HG03039 (cell line): ENCODE results near the gene TMEM42.

Source experiments
- ATAC-seq: cut with Tn5 transposase; IDR thresholded peaks from one replicate; pipeline ENCODE4 v1.9.1; 2021; ENCODE audit warnings: mild to moderate bottlenecking, moderate library complexity; ENCODE audit not compliant: unreplicated experiment

Gene TMEM42

DNA sequence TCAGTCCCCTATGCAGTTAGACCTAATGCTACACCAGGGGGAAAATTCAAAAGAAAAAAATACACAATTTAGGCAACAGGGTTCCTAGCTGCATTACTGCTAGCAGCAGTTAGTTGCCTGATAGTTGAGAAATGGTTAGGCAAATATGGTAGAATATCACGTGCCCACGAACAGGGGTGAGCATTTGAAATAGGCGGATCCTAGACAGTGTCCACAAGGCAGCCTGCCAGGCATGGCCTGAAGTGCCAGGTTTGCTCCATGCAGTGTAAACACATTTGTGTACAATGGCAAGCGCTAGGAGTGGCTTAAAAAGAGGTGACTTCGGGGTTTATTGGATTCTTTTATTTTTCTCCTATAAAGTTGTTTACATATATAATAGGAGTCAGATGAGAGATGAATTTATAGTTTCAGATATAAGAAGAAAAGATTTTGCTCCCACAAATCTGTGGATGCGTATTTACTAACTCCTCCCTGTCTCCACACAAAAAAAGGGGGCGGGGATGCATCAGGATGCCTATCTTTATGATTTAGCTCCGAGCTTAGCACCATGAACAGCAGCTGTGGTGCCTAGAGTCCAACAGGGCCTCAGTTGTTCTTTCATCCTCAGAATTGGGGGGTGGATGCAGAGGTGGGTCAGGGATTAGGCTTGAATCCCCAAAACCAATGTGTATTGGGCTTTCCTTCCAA lies 8.8 kb downstream of the TMEM42 start:
- ATAC-seq = no peak

DNA sequence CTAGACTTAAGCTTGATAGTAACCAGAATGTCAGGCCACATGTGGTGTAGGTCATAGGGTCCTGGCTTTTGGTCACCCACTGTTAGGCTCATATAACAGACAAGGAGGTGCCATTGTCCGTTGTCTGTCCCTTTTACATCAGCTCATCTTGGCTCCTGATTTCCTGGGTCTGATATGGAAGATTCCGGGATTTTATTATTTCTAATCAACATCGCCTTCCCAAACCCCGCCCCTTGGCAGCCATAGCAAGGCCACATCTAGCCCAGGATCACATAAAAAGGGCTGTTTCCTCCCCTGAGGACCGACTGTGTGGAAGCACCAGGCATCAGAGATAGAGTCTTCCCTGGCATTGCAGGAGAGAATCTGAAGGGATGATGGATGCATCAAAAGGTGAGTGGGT lies 12.6 kb downstream of the TMEM42 start, which contains the start of gene TGM4:
TSS of gene TGM4 (plus strand) at position 301 of the 400 bp plus-strand sequence. CDS start at position 372, 71 bp downstream.
- ATAC-seq = no peak

DNA sequence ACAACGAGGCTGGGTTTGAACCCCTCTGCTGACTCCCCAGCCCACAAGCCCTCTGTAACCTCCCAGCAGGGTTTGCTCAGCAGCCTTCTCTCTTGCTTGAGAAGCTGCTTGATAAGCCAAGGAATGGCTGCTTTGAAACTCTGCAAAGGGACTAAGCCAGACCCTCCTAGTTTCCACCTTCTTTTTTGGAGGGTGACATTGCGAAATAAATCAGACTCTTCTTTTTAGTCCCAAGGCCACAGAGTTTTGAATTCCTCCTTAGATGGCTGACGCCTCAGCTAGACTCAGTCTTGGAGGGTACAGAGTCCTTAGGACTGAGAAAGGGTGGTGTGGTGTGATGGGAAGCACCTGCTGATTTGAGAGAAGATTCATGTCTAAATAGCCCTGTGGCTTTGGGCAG lies 13.9 kb downstream of the TMEM42 start:
- ATAC-seq = no peak

DNA sequence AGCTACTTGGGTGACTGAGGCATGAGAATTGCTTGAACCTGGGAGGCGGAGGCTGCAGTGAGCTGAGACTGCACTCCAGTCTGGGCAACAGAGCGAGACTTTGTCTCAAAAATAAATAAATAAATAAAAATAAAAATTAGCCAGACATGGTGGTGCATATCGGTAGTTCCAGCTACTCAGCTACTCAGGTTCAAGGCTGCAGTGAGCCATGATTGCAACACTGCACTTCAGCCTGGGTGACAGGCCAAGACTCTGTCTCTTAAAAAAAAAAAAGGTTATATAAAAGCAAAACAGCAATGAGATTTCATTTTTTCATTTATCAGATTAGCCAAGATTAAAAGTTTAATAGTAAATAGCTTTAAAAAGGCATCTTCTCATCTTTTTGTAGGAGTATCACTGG lies 15.6 kb downstream of the TMEM42 start:
- ATAC-seq = no peak

DNA sequence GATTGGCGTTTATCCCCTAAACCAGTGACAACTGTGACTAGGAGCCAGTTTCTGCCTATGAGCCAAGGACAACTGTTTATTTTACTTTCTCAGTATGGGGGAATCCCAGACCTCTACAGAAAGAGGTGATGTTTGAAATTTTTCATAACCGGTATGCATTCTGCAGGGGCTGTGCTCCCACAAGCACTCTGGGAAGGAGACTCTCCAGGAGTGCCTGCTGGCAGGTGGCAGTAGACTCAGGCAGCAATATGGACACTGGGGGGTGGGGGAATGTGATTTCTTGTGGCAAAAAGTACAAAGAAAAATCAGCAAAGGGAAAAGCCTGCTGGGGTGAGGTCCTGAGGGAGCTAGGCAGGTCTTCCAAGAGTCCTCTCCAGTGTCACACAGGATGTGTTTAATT lies 18.6 kb downstream of the TMEM42 start:
- no peak for ATAC-seq

DNA sequence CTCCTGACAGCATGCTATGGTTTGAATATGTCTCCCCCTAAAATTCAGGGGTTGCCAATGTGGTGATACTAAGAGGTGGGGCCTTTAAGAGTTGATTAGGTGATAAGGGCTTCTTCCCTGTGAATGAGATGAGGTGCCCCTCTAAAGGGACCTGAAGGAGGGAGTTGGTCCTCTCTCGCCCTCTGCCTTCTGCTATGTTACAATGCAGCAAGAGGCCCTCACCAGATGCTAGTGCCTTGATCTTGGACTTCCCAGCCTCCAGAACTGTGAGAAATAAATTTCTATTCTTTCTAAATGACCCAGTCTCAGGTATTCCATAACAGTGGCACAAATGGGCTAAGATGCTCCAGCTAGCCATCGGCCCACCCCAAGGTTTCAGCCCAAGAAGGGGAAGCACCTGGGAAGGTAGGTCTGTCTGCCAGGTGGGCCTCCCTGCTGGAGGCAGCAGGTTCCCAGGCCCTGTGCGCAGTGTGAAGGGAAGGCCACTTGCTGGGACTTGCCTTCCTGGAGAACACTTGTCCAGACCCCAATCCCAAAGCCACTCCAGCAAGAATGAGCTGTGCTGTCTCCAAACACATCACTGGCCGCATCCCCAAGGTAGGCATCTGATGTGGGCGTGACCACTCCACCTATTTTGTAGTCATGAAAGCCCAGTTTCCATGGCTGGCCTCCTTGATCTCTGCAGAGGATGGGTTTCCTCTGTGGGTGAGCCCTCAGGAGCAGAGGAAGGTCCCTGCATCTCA lies 21.7 kb downstream of the TMEM42 start:
- no peak for ATAC-seq

DNA sequence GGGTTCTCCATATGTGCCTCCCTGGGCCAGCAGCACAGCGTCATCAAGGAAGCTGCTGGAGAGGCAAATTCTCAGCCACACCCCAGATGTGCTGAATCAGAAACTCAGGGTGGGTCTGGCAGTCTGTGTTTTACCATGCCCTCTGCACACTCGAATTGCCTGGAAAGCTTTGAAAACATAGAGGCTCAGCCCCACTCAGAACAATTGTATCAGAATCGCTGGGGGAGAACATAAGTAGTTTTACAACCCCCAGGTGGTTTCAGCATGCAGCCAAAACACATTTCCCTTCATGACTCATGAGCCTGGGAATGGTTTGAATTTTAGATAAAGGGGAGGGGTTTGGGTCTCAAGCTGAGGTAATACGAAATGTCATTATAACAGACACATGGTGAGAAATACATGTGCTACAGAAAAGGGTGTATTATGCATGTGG lies 22.3 kb downstream of the TMEM42 start:
- ATAC-seq = no peak

DNA sequence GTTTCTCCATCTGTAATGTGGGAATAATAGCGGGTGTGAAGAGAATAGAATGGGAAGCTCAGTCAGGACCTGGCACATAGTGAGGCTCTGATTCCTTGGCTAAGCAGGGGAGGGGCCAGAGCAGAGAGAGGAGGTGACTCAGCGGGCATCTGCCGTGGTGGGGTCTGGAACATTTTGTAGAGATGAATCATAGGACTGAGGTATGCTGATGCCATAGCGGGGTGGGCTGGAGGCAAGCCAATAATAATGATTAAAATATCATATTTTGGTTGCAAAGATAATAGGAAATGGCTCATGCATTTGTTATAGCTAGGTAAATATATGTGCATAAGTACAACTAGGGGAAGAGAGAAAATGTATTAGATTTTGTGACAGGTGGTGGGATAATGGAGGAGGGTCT lies 23.9 kb downstream of the TMEM42 start:
- ATAC-seq = no peak

DNA sequence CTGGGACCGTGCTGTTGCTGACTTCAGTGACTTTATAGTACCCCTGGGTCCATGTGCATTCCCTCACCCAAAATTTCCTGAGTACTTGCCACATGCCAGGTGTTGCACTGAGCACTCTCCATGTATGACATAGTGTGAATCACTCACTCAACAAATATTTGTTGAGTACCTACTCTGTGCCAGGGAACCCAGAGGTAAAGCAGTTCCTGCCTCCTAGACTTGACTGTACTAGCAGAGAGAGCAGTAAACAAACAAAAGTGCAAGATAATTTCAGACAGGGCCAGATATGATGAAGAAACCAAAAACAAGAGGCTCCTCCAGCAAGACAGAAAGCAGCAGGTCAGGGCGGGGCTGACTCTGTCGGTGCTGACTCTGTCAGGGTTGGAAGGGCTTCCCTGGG lies 24.8 kb downstream of the TMEM42 start:
- ATAC-seq = no peak

DNA sequence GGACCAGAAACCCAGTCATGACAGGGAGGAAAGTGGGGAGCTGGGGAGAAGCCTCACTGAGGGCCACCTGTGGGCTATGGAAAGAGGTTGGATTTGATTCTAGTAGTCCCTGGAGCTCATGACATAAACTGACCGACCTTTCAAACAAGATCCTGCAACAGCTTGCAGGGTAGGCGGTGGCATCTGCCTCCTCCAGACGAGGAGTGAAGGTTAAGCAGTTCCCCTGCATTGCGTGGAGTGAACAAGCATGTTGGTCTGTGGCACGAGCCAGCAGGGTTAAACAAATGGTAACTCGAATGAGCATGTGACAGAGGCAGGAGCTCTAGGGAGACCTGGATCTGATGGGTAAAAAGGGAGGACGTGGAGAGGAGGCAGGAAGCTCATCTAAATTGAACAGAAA lies 25.4 kb downstream of the TMEM42 start:
- no peak for ATAC-seq

DNA sequence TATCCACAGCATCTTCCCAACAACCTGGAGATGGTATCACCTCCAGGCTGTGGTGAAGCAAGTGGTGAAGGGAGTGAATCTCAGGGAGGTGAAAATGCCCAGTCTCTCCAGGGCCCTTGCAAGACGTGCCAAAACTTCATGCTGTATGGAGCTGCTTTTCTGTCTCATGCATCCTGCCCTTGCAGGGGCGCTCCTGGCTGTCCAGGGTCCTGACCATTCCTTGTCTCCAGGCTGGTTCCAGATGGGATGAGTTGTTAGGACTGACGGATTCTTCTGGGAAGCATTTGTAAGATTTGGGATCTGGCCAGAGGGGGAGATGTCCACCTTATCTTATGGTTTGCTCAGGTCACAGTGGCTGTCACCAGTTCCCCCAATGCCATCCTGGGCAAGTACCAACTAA lies 28.5 kb downstream of the TMEM42 start:
- ATAC-seq = no peak

DNA sequence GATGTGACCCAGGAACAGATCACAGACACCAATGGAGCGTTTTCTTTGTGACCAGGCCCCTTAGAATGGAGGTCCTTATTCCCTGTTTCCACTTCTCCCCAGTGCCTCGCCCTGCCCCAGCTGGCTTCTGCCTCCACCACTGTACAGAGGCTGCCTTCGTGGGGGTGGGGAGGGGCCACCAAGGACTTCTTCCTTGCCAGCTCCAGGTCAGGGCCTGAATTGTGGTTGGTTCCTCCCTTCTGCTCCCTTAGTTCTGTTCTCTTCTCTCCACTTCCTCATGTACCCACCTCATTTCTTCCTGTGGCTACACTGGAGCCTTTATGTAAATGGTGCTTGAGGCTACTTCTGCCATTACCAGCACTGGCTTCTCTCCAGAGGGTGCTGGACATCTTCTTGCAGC lies 29.1 kb downstream of the TMEM42 start:
- ATAC-seq = no peak

DNA sequence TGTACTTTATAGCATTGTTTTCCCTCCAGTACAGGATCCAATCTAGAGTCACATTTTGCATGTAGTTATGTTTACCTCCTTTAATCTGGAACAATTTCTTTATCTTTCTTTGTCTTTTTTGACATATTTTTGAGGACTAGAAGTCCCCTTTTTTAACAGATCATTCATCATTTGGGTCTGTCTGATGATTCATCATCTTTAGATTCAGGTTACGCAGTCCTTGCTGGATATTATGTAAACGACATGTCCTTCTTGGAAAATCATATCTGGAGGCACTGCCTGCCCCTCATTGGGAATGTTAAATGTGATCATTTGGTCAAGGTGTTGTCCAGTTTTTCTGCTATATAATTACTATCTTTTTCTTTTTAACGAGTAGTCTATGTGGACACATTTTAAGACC lies 31.0 kb downstream of the TMEM42 start:
- ATAC-seq = no peak

DNA sequence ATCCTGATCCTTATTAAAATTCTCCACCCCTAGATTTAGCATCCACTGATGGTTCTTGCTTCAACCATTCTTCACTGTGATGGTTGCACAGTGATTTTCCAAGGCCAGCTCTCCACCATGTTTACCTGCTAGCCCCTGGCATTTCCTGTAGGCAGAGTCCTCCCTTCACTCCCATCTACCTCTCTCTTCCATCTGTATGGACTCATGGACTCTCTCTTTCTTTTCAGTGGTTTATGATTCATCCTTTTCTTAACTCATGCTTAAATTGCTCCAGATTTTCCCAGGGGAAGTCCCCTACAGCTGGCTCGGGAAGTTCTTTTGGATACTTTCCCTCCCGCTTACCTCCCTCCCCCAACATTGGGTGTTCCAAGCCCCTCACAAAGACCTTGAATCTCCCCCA lies 31.4 kb downstream of the TMEM42 start:
- ATAC-seq = no peak

DNA sequence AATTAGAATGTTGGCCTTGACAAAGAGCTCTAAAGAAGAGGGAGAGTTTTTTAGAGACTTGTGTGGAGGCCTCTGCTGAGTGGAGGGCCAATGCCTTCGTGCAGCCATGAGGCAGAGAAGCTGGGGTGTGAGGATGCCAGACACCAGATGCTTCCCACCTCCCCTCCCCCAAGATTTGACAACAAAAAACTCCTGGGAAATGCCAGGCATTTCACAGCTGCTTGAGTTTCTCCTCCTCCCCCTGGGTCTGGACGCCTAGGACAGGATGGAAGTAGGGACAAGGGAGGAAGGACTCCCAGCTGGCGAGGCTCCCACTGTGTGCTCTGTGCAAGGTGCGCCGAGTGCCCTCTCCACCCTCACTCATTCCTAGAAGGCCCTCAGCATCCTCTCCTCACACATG lies 32.8 kb downstream of the TMEM42 start:
- no peak for ATAC-seq

DNA sequence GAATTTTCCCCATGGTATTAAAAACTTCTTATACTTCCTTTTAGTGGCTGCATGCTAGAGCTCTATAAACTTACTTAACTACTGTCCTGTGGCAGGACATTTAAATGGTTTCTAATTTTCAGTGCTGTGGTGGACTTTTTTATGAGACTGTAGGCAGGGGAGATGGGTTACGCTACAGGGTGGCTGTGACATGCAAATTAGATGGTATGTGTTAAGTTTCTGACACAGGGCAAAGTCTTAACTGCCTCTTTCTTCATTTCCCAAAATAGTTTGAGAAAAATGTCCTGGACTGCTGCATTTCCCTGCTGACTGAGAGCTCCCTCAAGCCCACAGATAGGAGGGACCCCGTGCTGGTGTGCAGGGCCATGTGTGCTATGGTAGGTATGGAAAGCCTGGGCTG lies 34.7 kb downstream of the TMEM42 start:
- no peak for ATAC-seq

DNA sequence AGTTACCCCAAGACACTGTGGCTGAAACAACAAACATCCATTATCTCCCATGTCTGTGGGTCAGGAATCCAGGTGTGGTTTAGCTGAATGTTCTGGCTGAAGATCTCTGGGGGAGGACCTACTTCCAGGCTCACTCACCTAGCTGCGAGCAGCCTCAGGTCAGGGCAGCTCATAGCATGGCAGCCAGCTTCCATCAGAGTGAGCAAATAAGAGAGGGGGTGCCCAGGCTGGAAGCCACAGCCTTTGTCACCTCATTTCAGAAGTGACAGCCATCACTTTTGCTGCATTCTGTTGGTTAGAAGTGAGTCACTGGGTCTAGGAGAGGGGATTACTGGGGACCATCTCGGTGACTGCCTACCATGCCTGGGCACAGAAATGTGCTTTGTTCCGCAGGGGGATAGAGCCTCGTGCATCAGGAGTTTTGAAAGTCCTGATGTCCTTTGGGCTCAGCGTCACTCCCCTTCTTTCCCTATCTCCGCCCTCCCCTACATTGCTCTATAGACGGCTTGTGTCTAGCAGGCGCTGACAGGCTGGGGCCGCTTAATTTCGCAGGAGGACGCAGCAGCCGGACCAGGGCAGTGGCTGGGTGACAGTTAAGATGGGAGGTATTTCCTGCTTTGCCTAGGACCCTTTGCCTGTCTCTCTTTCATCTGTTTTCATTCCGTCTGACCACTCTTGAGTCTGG lies 38.1 kb downstream of the TMEM42 start:
- no peak for ATAC-seq

DNA sequence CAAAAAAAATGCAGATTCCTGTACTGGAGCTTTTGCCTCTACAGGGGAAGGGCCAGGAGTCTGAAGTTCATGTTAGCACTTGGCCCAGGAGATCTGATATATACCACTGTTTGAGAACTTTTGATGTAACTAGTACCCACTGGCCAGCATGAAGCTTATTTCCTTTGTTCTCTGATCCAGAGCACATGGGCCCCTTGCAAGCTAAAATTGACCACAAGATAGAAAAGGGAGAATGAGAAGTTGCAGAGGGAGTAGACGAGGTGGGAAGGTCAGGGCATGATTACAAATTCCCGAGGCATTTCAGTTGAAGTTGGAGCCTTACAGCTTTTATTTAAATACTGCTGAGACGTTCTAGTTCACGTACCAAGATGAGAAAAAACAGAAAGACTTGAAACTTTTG lies 40.9 kb downstream of the TMEM42 start:
- ATAC-seq = no peak

DNA sequence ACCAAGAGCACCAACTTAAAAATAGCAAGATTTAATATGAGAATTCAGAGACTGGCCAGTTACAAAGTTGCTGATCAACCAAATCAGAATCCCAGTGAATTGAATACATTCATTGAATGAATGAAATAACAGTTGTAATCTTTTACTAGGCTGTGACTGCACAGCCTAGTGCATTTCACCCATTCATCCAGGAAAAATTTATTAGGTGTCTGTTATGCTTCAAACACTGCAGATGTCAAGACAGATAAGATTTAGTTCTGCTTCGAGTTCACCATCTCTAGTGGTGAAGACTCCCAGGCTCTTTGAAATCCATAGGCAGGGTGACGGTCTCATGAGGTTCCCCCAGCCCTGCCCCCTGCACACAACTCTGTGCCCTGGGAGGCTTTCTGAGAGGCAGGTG lies 41.6 kb downstream of the TMEM42 start:
- no peak for ATAC-seq

DNA sequence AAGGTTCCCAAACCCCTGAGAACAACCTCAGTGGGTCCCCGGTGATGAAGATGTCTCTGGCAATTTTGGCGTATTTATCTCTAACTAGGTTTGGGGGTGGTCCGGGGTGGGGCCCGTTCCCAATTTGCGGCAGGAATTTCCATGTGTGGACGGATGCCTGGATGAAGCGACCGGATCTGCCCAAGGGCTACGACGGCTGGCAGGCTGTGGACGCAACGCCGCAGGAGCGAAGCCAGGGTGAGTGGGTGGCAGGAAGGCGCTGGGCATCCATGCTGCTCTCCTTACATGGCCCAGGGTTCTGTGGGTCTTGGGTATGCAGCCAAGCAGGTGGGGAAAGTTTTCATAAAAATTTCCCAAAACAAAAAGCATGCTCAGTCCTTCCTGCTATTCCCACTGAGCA lies 42.0 kb downstream of the TMEM42 start:
- no peak for ATAC-seq

DNA sequence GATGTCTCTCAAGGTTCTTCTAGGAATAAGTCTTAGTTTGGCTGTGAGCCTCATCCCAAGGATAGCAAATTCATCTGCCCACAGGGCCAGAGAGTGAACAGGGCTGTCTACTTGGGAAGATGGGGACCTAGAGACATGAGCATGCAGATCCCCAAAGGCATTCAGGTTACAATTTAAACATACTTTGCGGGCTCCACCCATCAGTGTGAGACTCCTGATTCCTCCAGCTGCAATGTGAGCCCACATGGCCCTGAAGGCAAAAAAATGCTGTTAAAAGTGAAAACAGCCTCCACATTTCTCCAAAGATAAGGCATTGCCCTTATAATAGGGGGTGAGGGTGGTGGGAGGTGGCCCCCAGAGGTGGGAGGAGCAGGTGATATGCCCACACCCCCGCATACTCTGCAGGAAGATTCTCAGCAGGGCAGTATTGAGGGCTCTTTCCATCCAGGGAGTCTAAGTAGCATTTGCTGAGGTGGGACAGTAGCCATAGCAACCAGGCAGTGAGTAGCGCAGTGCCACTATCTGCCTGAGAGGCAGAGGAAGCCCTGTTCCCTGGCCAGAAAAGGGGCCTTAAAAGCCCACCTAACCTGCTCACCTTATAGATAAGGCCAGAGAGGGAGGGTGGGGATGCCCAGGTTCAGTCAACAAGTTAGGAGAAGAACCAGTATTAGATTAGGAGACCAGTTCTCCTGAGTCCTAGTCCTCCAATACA lies 43.9 kb downstream of the TMEM42 start:
- no peak for ATAC-seq
